RPMI8226 (cell line): ENCODE data around the gene UTS2.

Experiments used
- DNase-seq: peaks from one replicate; pipeline ENCODE4 v3.0.0-alpha.2; 2015

UTS2 gene

DNA sequence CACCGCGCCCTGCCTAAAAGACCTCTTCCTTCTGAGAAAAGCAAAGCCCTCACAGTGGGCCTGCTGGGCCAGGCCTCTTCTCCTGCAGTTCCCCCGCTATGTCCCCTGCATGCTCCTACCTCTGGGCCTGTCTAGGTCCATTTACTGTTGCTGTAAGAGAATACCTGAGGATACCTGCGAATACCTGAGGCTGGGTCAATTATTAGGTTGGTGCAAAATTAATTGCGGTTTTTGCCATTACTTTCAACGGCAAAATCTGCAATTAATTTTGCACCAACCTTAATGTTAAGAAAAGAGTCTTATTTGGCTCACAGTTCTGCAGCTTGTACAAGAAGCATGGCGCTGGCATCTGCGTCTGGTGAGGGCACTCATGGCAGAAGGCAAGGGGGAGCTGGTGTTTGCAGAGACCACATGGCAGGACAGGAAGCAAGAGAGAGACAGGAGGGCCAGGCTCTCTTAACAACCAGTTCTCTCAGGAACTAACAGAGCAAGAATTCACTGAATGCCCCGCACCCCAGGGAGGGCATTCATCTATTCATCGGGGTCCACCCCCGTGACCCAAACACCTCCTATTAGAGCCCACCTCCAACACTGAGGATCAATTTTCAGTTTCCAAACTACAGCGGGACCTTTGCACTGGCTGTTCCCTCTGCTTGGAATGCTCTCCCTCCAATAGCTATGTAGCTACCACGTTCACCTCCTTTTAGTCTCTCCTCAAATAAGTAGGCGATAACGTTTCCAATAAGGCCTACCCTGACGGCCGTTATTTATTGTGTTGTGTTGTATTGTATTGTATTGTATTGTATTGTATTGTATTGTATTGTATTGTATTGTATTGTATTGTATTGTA lies 9.6 kb upstream of the UTS2 start:
- no peak for DNase-seq

DNA sequence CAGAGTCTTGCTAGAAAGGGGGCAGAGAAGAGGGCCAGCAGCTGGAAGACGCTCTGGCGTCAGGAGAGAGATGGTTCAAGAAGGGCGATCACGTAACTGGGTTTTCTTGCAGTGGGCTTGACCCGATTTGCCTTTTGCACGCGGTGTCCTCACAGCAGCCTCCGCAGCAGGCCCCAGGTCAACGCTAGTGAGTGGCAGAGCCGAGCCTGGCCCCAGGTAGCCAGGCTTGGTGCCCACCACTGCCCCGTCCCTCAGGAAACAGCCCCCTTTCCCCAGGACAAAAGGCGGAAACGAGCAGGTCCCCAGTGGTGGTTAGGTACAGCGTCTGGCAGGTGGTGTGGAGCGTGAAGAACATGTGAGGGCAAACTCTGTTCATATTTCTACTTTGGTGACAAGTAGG lies 8.6 kb upstream of the UTS2 start:
- no peak for DNase-seq

DNA sequence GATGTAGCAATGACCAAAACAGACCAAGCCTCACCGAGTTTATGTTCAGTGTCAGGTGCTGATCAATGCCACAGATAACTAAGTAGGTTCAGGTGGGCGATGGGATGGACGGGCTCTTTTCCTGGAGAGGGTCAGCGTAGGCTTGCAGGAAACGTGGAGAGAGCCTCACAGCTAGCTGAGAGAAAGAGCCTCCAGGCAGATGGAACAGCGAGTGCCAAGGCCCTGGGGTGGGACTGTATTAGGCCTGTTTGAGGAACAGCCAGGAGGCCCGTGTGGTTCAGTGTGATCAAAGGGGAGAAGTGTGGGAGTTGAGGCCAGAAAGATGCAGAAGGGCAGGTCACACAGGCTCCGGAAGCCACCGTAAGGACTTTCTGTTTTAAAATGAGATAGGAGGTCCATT lies 7.3 kb upstream of the UTS2 start:
- DNase-seq: no peak

DNA sequence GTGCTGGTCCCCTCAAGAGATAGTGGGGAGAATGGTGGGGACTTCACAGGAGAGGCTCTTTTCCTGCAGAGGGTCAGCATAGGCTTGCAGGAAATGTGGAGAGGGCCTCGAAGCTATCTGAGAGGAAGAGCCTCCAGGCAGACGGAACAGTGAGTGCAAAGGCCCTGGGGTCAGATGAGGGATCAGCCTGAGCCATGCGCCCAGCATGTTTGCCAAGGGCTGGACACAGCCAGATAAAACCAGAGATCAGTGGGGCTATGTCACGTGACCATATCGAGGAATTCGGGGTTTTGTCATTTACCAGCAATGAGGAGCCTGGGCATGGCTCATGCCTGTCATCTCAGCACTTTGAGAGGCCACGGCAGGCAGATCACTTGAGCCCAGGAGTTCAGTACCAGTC lies 6.5 kb upstream of the UTS2 start:
- DNase-seq: no peak

DNA sequence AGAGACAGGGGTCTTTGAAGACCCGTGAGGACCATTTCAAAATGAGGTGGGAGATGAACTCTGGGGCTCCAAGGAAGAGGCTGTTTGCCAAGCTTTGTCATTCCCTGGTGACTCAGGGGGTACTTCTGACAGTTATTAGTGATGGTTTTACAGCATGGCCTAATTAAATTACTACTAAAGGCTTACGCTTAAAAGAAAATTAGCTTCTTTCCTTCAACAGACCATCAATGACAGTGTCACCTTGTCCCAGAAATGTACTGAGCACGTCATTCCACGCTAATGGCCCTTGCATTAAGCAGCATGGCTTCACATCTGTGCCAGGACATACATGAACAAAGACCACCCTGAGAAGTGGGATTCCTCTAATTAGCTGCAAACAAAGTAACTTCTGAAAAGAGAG lies 5.1 kb upstream of the UTS2 start:
- DNase-seq: no peak

DNA sequence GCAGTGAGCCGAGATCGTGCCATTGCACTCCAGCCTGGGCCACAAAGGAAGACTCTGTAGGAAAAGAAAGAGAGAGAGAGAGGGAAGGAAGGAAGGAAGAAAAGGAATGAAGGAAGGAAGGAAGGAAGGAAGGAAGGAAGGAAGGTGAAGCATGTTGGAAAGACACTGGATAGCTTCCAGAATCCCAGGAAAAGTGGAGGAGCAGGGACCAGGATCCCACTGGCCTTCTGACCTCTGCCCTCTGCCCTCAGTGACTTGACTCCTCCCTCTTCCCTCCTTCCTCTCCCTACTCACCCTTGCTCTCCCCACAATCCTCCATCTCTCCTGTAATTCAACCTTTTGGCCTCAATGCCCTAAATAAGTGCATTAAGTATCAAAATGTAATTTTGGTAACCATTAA lies 4.1 kb upstream of the UTS2 start:
- DNase-seq: no peak

DNA sequence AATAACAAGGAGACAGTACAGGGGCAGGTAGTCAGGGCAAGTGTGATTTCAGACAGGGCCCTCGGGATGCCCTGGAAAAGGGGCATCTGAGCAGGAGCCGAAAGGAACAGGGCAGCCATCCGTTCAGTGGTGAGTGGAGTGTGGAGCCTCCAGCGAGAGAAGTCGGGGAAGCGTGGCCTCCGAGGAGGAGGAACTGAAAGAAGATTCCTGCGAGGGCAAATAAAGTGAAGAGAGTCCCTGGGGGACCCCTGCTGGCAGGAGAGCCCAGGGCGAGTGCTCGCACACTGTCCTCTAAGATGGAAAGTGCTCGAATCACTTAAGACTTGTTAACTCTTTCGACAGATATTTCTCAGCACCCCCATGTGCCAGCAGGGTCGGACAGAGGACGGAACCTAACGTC lies 3.5 kb upstream of the UTS2 start:
- DNase-seq: no peak

DNA sequence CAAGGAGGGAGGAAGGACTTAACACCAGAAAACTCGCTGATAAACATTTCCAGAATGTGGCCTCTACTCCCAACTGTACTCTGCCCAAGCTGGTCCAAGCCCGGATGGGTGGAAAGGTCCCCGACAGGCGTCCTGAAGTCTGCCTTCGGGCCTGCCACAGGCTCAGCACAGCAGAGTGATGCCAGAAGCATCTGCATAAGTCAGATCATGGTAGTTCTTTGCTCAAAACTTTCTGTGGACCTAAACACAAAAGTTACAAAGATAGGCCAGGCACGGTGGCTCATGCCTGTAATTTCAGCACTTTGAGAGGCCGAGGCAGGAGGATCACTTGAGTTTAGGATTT lies 790 bp upstream of the UTS2 start:
- DNase-seq: no peak

DNA sequence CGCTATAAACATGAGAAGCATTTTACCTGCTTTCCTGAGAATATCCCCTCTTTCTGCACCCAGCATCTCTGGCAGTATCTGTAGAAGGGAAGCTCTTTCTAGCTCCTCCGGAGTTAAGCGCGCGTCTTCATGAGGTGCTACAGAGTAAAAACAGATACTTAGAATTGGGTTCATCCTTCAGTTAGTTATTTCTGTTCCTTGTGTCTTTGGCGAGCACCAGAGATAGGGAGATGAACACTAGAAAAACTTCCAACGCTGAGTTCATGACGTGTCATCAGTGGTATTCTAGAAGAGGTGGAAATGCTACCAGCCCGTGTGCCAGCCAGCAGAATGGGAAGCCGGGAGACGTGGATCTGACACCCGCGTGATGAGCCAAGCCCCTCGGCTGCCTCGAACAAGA lies 2.1 kb downstream of the UTS2 start:
- DNase-seq: no peak

DNA sequence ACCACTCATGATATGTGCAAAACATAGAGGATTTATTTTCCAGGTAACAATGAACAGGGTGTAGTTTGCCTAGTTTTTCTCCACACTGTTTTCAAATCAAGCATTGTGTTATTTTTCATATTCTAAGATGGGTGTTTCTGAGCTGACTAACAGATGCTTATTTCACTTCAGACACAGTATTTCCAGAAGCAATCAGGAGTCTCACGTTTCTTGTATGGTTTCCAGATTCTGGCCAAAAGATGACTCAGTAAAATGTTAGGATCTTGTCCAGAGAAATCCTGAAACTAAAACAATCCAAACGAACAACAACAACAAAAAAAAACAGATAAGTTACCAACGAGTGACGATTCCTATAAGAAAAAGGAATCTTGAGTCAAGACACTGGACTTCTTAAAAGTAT lies 5.3 kb downstream of the UTS2 start:
- no peak for DNase-seq

DNA sequence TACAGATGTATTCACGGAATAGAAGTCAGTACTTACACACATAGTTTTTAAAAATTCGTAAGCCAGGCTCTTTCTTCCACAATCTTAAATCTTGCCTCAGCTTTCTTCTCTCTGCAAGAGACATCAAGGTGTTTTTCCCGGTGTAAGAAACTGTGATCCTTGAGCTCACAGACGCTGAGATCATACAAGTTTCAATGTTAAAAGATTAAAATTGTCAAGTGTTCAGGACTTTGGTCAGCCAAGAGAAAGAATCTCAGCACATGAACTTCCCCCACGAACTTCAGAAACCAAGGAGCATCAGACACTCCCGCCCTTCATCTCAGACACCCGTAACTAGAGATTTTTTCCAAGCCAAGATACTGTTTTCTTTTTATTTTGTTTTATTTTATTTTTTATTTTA lies 6.2 kb downstream of the UTS2 start:
- DNase-seq: no peak

DNA sequence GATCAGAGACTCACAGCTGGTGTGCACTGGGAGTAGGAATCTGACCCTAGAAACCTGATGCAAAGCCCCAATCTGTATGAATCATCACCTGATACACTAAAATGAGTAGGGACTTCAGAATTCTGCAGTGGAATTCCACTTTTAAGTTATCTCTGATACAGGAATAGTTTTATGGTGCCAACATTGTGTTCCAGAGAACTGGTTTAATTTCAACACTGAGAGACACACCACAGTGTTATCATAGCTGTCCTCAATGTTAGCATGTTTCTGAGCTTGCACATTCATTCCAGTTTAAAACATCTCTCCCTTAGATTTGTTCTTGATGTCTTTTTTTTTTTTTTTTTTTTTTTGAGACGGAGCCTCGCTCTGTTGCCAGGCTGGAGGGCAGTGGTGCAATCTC lies 7.1 kb downstream of the UTS2 start:
- no peak for DNase-seq

DNA sequence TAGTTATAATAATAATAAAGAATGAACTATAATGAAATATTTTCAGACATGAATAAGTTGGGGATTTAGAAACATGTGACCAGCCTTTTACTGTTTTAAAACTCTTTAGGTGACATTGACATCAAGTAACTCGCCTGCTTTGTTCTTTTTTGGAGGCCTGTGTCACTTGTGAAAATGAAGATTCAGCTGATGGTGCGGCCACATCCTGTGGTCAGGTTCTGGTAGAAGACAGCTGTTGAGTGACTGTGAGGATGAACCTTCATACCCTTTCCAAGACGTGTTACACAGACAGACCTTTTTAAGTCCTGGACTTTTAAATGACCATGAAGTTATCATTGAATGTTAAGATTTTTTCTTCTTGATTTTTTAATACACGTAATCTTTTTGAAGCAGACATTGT lies 10.3 kb downstream of the UTS2 start:
- DNase-seq: peak; percentile 62

DNA sequence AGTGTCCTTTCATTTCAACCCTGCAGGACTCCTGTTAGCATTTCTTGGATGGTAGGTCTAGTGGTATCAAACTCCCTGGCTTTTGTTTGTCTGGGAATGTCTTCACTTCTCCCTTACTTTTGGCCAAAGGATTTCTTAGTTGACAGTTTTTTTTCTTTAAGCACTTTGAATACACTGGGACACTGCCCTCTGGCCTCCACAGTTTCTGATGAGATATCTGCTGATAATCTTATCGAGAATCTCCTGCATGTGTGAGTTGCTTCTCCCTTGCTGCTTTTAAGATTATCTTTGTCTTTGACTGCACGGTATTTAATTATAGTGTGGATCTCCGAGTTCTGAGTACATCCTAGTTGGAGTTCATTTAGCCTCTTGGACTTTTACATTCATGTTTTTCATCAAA lies 13.3 kb downstream of the UTS2 start:
- no peak for DNase-seq

DNA sequence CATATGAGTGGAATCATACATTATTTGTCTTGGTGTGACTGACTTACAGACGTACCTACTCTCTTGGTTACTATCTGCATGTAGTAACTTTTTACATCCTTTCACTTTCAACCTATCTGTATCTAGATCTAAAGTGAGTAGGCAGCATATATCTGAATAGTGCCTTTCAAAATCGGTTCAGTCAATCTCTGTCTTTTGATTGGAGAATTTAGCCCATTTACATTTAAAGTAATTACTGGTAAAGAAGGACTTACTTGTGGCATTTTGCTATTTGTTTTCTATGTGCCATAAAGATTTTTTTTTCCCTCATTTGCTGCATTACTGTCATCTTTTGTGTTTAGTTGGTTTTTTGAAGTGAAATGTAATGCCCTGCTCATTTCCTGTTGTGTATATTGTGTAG lies 14.2 kb downstream of the UTS2 start:
- no peak for DNase-seq

DNA sequence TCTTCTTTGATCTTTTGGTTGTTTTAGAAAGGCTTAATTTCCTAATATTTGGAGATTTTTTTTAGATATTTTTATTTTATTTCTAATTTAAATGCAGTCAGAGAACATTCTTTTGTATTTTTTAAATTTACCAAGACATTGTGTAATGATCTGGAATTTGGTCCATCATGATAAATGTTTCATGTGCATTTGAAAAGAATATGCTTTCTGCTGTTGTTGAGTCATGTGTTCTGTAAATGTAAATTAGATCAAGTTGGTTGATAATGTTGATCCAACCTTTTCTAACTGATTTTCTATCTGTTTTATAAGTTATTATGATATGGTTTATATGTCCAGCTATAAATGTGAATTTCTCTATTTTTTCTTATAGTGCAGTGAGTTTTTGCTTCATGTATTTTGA lies 19.8 kb downstream of the UTS2 start:
- DNase-seq: no peak

DNA sequence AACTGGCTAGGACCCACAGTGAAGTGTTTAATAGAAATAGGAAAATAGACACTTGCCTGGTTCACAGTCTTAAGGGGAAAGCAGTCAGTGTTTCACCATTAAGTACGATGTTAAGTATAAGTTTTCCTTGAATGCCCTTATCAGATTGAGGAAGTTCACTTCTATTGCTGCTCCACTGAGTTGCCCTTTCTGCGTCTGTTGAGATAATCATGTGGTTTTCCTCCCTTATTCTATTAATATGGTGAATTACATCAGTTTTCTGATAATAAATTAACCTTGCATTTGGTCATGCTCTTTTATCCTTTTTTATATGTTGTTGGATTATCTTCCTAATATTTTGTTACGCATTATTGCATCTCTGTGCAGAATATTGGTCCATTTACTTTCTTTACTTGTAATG lies 21.4 kb downstream of the UTS2 start:
- no peak for DNase-seq

DNA sequence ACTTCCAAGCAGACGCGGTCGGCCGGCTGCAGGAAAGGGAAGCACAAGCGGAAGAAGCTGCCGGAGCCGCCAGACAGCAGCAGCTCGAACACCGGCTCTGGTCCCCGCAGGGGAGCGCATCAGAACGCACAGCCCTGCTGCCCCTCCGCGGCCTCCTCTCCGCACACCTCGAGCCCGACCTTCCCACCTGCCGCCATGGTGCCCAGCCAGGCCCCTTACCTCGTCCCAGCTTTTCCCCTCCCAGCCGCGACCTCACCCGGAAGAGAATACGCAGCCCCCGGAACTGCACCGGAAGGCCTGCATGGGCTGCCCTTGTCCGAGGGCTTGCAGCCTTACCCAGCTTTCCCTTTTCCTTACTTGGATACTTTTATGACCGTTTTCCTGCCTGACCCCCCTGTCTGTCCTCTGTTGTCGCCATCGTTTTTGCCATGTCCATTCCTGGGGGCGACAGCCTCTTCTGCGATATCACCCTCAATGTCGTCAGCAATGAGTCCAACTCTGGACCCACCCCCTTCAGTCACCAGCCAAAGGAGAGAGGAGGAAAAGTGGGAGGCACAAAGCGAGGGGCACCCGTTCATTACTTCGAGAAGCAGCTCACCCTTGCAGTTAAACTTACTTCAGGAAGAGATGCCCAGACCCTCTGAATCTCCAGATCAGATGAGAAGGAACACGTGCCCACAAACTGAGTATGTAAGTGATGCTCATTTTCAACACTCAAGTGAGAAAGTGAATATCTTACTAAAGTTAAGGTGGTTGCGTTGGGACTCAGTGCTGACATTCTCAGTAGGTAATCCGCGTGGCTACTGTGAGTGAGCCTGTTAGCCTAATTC lies 25.5 kb downstream of the UTS2 start:
- peak; percentile 17 for DNase-seq

DNA sequence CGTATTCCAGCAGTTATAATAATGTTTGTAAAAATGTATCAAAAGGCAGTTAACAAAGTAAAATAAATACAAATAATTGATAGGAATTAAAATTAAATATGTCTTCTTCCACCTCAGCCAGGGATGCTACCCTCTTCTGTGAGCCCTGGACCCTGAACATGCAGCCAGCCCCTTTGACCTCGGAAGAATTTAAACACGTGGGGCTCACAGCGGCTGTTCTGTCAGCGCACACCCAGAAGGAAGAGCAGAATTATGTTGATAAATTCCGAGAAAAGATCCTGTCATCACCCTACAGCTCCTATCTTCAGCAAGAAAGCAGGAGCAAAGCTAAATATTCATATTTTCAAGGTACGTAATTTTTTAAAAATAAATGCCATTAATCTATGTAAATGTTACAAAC lies 26.5 kb downstream of the UTS2 start:
- no peak for DNase-seq

DNA sequence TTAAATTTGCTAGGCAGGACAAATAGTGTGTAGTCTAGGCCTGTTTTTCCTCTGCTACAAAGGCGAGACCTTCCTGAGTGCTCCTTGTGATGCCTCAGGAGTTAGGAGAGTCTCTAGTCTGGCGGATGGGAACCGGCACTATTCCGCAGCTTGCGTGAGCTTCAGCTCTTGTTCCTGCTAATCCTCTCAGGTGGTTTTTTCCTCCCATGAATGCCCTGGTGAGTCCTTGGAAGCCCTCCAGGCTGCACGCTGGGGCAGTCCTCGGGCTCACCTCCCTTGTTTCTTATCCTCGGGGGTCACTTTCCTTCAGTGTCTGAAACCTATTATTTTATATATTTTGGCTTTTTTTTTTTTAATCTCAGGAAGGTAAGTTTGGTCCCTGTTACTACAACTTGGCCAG lies 28.2 kb downstream of the UTS2 start:
- no peak for DNase-seq

DNA sequence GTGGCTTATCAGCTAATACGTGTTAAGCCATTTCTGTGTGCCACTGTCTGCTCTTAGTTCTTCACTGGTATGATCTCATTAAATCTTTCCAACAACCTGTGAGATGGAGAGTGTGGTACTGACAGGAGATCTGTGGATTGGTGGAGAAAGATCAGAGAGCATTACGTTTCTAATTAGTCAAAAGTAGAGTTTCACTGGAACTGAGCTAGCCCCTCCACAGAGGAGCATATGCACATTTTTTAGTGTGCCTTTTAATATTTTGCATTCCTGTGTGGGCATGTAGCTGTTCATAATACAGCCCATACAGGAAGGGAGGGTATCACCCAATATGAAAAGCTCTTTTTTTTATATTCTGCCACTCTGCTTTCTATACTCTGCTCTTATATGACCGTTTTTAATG lies 31.6 kb downstream of the UTS2 start:
- no peak for DNase-seq

DNA sequence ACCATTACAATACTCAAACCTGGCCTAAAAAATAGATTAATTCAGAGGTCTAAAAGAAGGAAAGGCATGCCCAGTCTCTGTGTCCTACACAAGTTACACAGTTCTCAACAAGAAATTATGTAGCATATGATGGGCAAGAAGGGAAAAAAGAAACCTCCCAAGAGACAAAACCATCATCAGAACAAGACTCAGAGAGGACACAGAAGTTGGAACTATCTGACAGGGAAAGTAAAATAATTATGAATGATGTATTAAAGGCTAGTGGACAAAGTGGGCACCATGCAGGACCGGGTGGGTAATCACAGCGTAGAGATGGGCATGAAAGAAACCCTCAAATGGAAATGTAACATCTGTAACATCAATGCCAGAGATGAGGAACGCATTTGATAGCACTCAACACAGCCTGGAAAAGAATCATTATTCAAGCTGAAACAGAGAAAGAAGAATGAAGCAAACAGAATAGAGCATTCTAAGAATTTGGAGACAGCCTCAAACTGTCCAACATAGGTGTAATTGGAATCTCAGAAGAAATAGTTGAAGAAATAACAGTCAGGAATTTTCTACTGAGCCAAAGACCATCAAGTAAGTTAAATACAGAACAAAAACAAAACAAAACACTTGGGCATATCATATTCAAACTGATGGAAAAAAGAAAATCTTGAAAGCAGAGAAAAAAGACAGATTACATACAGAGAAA lies 39.0 kb downstream of the UTS2 start:
- DNase-seq: no peak

DNA sequence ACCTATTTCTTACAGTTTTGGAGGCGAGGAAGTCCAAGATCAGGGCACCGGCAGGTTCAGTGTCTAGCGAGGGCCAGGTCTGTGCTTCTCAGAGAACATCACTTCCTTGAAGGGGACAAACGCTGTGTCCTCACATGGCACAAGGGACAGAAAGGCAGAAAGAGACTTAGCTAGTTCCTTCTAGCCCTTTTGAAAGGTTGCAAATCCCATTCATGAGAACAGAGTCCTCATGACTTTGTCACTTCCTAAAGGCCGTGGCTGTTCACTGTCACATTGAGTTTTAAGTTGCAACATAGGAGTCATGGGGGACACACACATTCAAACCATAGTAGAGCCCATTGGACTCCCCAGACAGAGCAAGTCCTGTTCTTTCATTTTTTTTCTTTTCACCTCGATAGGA lies 41.4 kb downstream of the UTS2 start:
- DNase-seq: no peak

DNA sequence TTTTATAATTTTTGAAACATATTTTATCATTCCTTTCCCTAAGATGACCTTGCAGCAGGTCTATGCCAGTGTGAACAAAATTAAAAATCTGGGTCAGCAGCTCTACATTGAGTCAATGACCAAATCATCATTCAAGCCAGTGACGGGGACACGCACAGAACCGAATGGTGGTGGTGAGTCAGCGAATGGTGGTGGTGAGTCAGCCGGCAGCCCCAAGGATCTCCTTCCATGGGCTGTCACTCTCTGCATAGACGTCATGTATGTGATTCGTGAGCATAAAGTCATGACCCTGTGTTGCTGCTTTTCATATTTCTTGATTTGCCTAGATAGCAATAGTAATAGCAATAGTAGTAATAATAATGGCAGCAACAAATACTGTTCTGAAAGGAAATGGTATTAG lies 42.5 kb downstream of the UTS2 start:
- DNase-seq: no peak
